Spleen (tissue), 11 donors: Measurements from ENCODE around the gene TMEM181. TPM values are rescaled to one million over a fixed set of nuclear protein-coding genes. Genes with fewer than 3 reads are reported as not detected.
"Not testable (repeated sequence)": the region's sequence is repeated elsewhere in the genome, so short reads cannot be mapped to it uniquely, and the experiment has no call there.

Experiments used
- DNase-seq: peaks from one replicate; pipeline ENCODE4 v3.0.0-alpha.2; 2020
- H3K27ac ChIP-seq, 8 donors: fragments of 200-600 bp; sonication (generic) in 7 of 8; 1 replicate in 4 of 8; 2 replicates in 4 of 8; pipeline versions ENCODE4 v1.5.0 to v1.8.0; 2016 to 2021; ENCODE audit warnings: inconsistent platforms in 4 of 8, mild to moderate bottlenecking in 4 of 8, moderate library complexity in 1 of 8
- H3K27me3 ChIP-seq, 7 donors: fragments of 200-600 bp; sonication (generic) in 6 of 7; replicated peaks in 1 of 7; 1 replicate in 4 of 7; 2 replicates in 3 of 7; pipeline versions ENCODE4 v1.5.0 to v1.8.0; 2016 to 2021; ENCODE audit warnings: inconsistent platforms in 3 of 7, mild to moderate bottlenecking in 1 of 7
- H3K36me3 ChIP-seq, 6 donors: fragments of 200-600 bp; sonication (generic) in 5 of 6; 1 replicate in 4 of 6; 2 replicates in 2 of 6; pipeline versions ENCODE4 v1.5.0 to v1.8.0; 2016 to 2021; ENCODE audit warnings: inconsistent platforms in 2 of 6
- H3K4me1 ChIP-seq, 6 donors: fragments of 200-600 bp; sonication (generic) in 5 of 6; 1 replicate in 3 of 6; 2 replicates in 3 of 6; pipeline versions ENCODE4 v1.5.0 to v1.8.0; 2016 to 2021; ENCODE audit warnings: inconsistent platforms in 3 of 6
- H3K4me3 ChIP-seq, 8 donors: fragments of 200-600 bp; sonication (generic) in 7 of 8; 1 replicate in 4 of 8; 2 replicates in 4 of 8; pipeline versions ENCODE4 v1.5.0 to v1.8.0; 2016 to 2021; ENCODE audit warnings: inconsistent platforms in 4 of 8, mild to moderate bottlenecking in 4 of 8, moderate library complexity in 2 of 8
- H3K9me3 ChIP-seq, 8 donors: fragments of 200-600 bp; sonication (generic) in 7 of 8; 1 replicate in 4 of 8; 2 replicates in 4 of 8; pipeline versions ENCODE4 v1.5.0 to v1.8.0; 2016 to 2021; ENCODE audit warnings: inconsistent platforms in 4 of 8
- CTCF ChIP-seq, 11 experiments: fragments of 200-600 bp in 7 of 11; fragments of 450-650 bp in 4 of 11; sonication (generic) in 4 of 11; IDR thresholded peaks in 8 of 11; conservative IDR thresholded peaks in 3 of 11; 1 replicate in 7 of 11; 2 replicates in 4 of 11; pipeline versions ENCODE4 v1.4.0 to v1.8.0; 2016 to 2021; ENCODE audit warnings: antibody characterized with exemption in 11 of 11, inconsistent platforms in 4 of 11, mild to moderate bottlenecking in 1 of 11
- POLR2A ChIP-seq, 3 donors: fragments of 450-650 bp; IDR thresholded peaks; one replicate each; pipeline ENCODE4 v1.5.1; 2017; ENCODE audit warnings: antibody characterized with exemption in 3 of 3, mild to moderate bottlenecking in 1 of 3
- POLR2AphosphoS5 ChIP-seq, 3 donors: sonication (generic); formaldehyde crosslinking; IDR thresholded peaks; one replicate each; pipeline ENCODE4 v1.5.1; 2017; ENCODE audit warnings: antibody characterized with exemption in 3 of 3
- WGBS, 5 donors: extraction: QIAGEN DNeasy Blood & Tissue Kit in 3 of 5; methylation state at CpG; one replicate each; pipeline versions ENCODE4 v1.1.5 to v1.1.7; 2013 to 2018; 5-methylcytosine and 5-hydroxymethylcytosine counted together
- intact Hi-C: fragments of 100-400 bp; cut with DNase I; formaldehyde crosslinking; loops from one replicate; pipeline ENCODE4 v1.15.0; 2023; ENCODE audit warnings: low total_unique reads
- polyA plus RNA-seq, 3 donors: library from polyadenylated mRNA; stranded (reverse); fragments of 200-250 nt; gene quantifications; one replicate each; pipeline ENCODE4 v1.2.1, GENCODE V29; 2013
- total RNA-seq, 7 donors: library from RNA; depleted of rRNA in 3 of 7; stranded (reverse); fragments of >200 nt in 3 of 7; fragmentation: NEBNext Ultra II Directional in 4 of 7; extraction: Animal tissue kit (Norgen Biotek cat#: 25700) in 4 of 7; gene quantifications; one replicate each; pipeline versions ENCODE4 v1.1.0 to v1.2.1, GENCODE V29; 2016 to 2021
- donor health status: healthy with polysubstance abuse.
- donor health status: DM: no; HTN: no; CAD: no; lungs with moderate emphysema.
- donor health status: DM: no; HTN: no; CAD: no.
- donor health status: Bipolar disorder and iron deficiency.
- donor health status: healthy.
- donor health status: DM: no; HTN: no; CAD: no.
- donor health status: DM: yes; HTN: yes; CAD: no.

Gene TMEM181
- total and polyA plus RNA-seq, 10 donors = 7.0 to 39.4 (median 23.6) TPM

- intact Hi-C loops = no loop called here
- Histone ChIP-seq H3K4me1 (peaks cover 6 to 19% (median 13%) of the 10 kb centered on the region in 6 donors), H3K36me3 (no peaks in the 10 kb centered on the region), H3K27ac (no peak overlapping the region), H3K27me3 (peaks cover 0 to 93% (median 34%) of the 10 kb centered on the region in 7 donors), H3K9me3 (peaks cover 0 to 2% (median 0%) of the 10 kb centered on the region in 8 donors), H3K4me3 (no peak overlapping the region)
- 91 to 100% (median 97%) methylated on average over 1 of the region's 1 CpG for WGBS, 5 donors
- TF ChIP-seq POLR2A (IDR thresholded peaks at IDR 0.05) = no peak
- no peak for TF ChIP-seq CTCF (IDR thresholded peaks at IDR 0.05 in 8 of 11, conservative IDR thresholded peaks at IDR 0.05 in 3 of 11)
- TF ChIP-seq POLR2AphosphoS5 (IDR thresholded peaks at IDR 0.05) = no peak
- DNase-seq = no peak
Observed at GRCh38 chr6:158521759-158522158, 38.1 kb upstream of the TMEM181 start.

GRCh38 chr6:158522616-158523015, 37.3 kb upstream of the TMEM181 start:
- Histone ChIP-seq H3K36me3 (no peaks in the 10 kb centered on the region), H3K4me3 (no peak overlapping the region), H3K4me1 (peaks cover 6 to 13% (median 10%) of the 10 kb centered on the region in 6 donors), H3K27me3 (peaks cover 0 to 91% (median 26%) of the 10 kb centered on the region in 7 donors), H3K27ac (no peak overlapping the region), H3K9me3 (peaks cover 0 to 11% (median 5%) of the 10 kb centered on the region in 8 donors)
- intact Hi-C loops = no loop called here
- 88 to 94% (median 93%) methylated on average over 11 of the region's 11 CpGs for WGBS, 5 donors
- TF ChIP-seq POLR2A (IDR thresholded peaks at IDR 0.05) (no peak), CTCF (IDR thresholded peaks at IDR 0.05 in 8 of 11, conservative IDR thresholded peaks at IDR 0.05 in 3 of 11) (no peak), POLR2AphosphoS5 (IDR thresholded peaks at IDR 0.05) (no peak)
- DNase-seq = no peak

GRCh38 chr6:158524311-158524710, 35.6 kb upstream of the TMEM181 start:
- Histone ChIP-seq H3K27ac (no peak overlapping the region), H3K4me3 (no peak overlapping the region), H3K9me3 (peaks cover 0 to 22% (median 10%) of the 10 kb centered on the region in 8 donors), H3K27me3 (peaks cover 0 to 75% (median 15%) of the 10 kb centered on the region in 7 donors), H3K36me3 (no peaks in the 10 kb centered on the region), H3K4me1 (no peaks in the 10 kb centered on the region)
- TF ChIP-seq CTCF (IDR thresholded peaks at IDR 0.05 in 8 of 11, conservative IDR thresholded peaks at IDR 0.05 in 3 of 11) (no peak), POLR2A (IDR thresholded peaks at IDR 0.05) (no peak), POLR2AphosphoS5 (IDR thresholded peaks at IDR 0.05) (no peak)
- 91 to 95% (median 94%) methylated on average over 13 to 15 of the region's 15 CpGs for WGBS, 5 donors
- DNase-seq = no peak
- intact Hi-C loops = no loop called here

GRCh38 chr6:158527858-158528257, 32.0 kb upstream of the TMEM181 start:
- peaks cover 0 to 22% (median 10%) of the 10 kb centered on the region in 8 donors for H3K9me3 ChIP-seq
- WGBS, 5 donors = 74 to 93% (median 83%) methylated on average over 1 of the region's 1 CpG
- not testable (repeated sequence) for DNase-seq

GRCh38 chr6:158528826-158529225, 31.1 kb upstream of the TMEM181 start:
- Histone ChIP-seq H3K4me1 (no peaks in the 10 kb centered on the region), H3K27me3 (peaks cover 0 to 54% (median 7%) of the 10 kb centered on the region in 7 donors), H3K9me3 (peaks cover 0 to 29% (median 10%) of the 10 kb centered on the region in 8 donors), H3K36me3 (no peaks in the 10 kb centered on the region), H3K27ac (no peak overlapping the region), H3K4me3 (no peak overlapping the region)
- intact Hi-C loops = no loop called here
- TF ChIP-seq POLR2A (IDR thresholded peaks at IDR 0.05) (no peak), POLR2AphosphoS5 (IDR thresholded peaks at IDR 0.05) (no peak), CTCF (IDR thresholded peaks at IDR 0.05 in 8 of 11, conservative IDR thresholded peaks at IDR 0.05 in 3 of 11) (no peak)
- 76 to 84% (median 79%) methylated on average over 6 of the region's 6 CpGs for WGBS, 5 donors
- DNase-seq = no peak

More at GRCh38 chr6:158527858-158528257, 32.0 kb upstream of the TMEM181 start:
- H3K27ac ChIP-seq, H3K4me3 ChIP-seq, intact Hi-C loops, H3K4me1 ChIP-seq, H3K36me3 ChIP-seq: not testable (repeated sequence)
- H3K27me3 ChIP-seq = peaks cover 0 to 58% (median 6%) of the 10 kb centered on the region in 7 donors
